HG02852 (cell line): ENCODE measurements around the gene THSD8.
A peak's percentile ranks its signal among the peaks of the same experiment; 100 is the strongest.

ENCODE experiments used
- ATAC-seq: cut with Tn5 transposase; IDR thresholded peaks from one replicate; pipeline ENCODE4 v1.9.1; 2021; ENCODE audit warnings: mild to moderate bottlenecking, moderate library complexity; ENCODE audit not compliant: unreplicated experiment

THSD8 gene

DNA sequence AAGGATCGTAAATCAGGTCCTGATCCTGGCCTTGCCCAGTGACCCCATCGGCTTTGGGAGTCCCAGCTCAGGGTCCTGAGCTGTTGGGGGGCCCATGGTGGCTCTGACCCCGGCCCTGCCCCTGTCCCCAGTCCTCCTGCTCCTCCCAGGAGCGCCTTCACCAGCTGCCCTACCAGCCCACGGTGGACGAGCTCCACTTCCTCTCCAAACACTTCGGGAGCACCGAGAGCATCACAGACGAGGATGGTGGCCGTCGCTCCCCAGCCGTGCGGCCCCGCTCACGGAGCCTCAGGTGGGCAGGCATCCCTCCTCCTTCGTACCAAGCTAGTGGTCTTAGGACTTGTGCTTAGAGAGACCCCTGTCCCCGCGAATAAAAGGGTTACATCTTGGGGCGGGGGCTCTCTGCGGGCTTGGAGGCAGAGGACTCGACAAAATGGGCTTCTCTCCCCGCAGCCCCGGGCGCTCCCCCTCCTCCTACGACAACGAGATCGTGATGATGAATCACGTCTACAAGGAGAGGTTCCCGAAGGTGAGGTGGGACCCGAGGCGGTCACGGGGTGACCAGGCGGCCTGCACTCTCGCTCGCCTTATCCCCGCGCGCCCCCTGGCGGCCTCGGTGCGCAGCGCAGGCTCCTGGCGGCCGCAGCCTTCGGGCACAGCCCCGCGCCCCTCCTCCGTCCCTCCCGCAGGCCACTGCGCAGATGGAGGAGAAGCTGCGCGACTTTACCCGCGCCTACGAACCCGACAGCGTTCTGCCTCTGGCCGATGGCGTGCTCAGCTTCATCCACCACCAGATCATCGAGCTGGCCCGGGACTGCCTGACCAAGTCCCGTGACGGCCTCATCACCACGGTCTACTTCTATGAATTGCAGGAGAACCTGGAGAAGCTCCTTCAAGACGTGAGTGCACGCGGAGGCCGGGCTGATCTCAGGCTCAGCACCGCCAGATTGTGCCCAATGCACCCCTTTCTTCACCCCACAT is 45.6 kb downstream of the THSD8 start:
- ATAC-seq: peak; percentile 43
